Central memory CD8-positive, alpha-beta T cell (primary cell): ENCODE measurements around the gene CHP1.
"Not testable (repeated sequence)": the region's sequence is repeated elsewhere in the genome, so short reads cannot be mapped to it uniquely, and the experiment has no call there.

ENCODE experiments used
- ATAC-seq: fragments of 150-1000 bp; cut with Tn5 transposase; replicated peaks from 2 replicates; pipeline ENCODE4 v1.10.0; 2022; ENCODE audit warnings: mild to moderate bottlenecking, moderate FRiP score, moderate number of reproducible peaks; ENCODE audit not compliant: poor library complexity, severe bottlenecking; ENCODE audit errors: extremely low read depth
- DNase-seq, 2 donors: peaks; one replicate each; pipeline ENCODE4 v3.0.0; 2021; ENCODE audit warnings: low spot score in 2 of 2
- H3K27ac Mint-ChIP-seq: one replicate; pipeline ENCODE4 v1.8.0; 2022; ENCODE audit warnings: low read depth, mild to moderate bottlenecking, moderate library complexity, mixed read lengths
- H3K27me3 Mint-ChIP-seq: one replicate; pipeline ENCODE4 v1.8.0; 2022; ENCODE audit warnings: mixed read lengths
- H3K36me3 Mint-ChIP-seq: one replicate; pipeline ENCODE4 v1.8.0; 2022; ENCODE audit warnings: mild to moderate bottlenecking, moderate library complexity, mixed read lengths; ENCODE audit not compliant: insufficient read depth
- H3K4me1 Mint-ChIP-seq: one replicate; pipeline ENCODE4 v1.8.0; 2022; ENCODE audit warnings: mixed read lengths
- H3K4me3 Mint-ChIP-seq: one replicate; pipeline ENCODE4 v1.8.0; 2022; ENCODE audit warnings: mild to moderate bottlenecking, moderate library complexity, mixed read lengths
- H3K9me3 Mint-ChIP-seq: one replicate; pipeline ENCODE4 v1.8.0; 2022; ENCODE audit warnings: mixed read lengths

CHP1 gene

GRCh38 chr15:41320805-41321330 lies 89.8 kb downstream of the CHP1 start:
- H3K4me1 Mint-ChIP-seq, H3K9me3 Mint-ChIP-seq, H3K27ac Mint-ChIP-seq, H3K4me3 Mint-ChIP-seq, ATAC-seq, H3K36me3 Mint-ChIP-seq, DNase-seq, H3K27me3 Mint-ChIP-seq: not testable (repeated sequence)

- H3K4me1 Mint-ChIP-seq, result no peaks in the 10 kb centered on the region
- ATAC-seq (no peak), DNase-seq (no peak)
- H3K36me3 Mint-ChIP-seq, result peaks cover 2% of the 10 kb centered on the region
- no peaks in the 10 kb centered on the region for H3K9me3 Mint-ChIP-seq
- no peak overlapping the region for H3K4me3 Mint-ChIP-seq
- no peaks in the 10 kb centered on the region for H3K27me3 Mint-ChIP-seq
- peak overlapping the region; percentile 32 for H3K27ac Mint-ChIP-seq
Measured at GRCh38 chr15:41323611-41324010, 92.5 kb downstream of the CHP1 start.

- H3K27me3 Mint-ChIP-seq, result no peaks in the 10 kb centered on the region
- peak overlapping the region; percentile 97 for H3K4me3 Mint-ChIP-seq
- ATAC-seq, result no peak
- peaks cover 10% of the 10 kb centered on the region for H3K36me3 Mint-ChIP-seq
- no peaks in the 10 kb centered on the region for H3K9me3 Mint-ChIP-seq
- peak overlapping the region; percentile 96 for H3K27ac Mint-ChIP-seq
- DNase-seq, result no peak
- H3K4me1 Mint-ChIP-seq, result peaks cover 20% of the 10 kb centered on the region
Measured at GRCh38 chr15:41331281-41331680, 100.2 kb downstream of the CHP1 start.
